ENCODE results near the gene ZNF786.

DNA sequence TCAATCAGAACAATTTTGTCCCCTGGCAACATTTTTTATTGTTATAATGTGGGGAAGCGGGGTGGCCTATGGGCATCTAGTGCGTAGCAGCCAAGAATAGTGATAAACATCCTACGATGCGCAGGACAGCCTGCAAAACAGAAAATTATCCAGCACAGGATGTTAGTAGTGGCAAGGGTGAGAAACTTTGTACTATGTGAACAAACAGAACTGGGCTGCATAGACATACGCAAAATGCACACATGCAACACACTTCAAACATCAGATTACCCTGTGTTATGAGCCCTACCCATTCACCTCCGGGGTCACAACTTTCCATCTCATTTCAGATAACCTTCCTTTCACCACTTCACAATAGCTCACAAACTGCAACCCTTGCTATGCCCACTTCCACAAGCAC is 3.1 kb downstream of the ZNF786 start:
- TF ChIP-seq, protein P1, sequence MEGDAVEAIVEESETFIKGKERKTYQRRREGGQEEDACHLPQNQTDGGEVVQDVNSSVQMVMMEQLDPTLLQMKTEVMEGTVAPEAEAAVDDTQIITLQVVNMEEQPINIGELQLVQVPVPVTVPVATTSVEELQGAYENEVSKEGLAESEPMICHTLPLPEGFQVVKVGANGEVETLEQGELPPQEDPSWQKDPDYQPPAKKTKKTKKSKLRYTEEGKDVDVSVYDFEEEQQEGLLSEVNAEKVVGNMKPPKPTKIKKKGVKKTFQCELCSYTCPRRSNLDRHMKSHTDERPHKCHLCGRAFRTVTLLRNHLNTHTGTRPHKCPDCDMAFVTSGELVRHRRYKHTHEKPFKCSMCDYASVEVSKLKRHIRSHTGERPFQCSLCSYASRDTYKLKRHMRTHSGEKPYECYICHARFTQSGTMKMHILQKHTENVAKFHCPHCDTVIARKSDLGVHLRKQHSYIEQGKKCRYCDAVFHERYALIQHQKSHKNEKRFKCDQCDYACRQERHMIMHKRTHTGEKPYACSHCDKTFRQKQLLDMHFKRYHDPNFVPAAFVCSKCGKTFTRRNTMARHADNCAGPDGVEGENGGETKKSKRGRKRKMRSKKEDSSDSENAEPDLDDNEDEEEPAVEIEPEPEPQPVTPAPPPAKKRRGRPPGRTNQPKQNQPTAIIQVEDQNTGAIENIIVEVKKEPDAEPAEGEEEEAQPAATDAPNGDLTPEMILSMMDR (IDR thresholded peaks at IDR 0.05) = no peak
- TF ChIP-seq POLR2A (IDR thresholded peaks at IDR 0.05) = no peak
